Endothelial cell of umbilical vein (primary cell): ENCODE results near the gene CD200R1L. TPM values are rescaled to one million over a fixed set of nuclear protein-coding genes. Genes with fewer than 3 reads are reported as not detected.

Experiments used
- BruUV-seq: library from RNA; stranded (reverse); fragments of 400-500 nt; replicated peaks from 2 replicates; lab custom pipeline; 2021; lab: Mats Ljungman, UMichigan
- CTCF ChIA-PET: fragments of 300-600, 350-600 bp; sonication (Branson Sonifier 250); formaldehyde crosslinking; loops from one replicate; lab custom pipeline; 2021; ENCODE audit warnings: antibody characterized with exemption, inconsistent platforms; lab: Charles Lee
- POLR2A ChIA-PET: fragments of 300-600, 350-600 bp; sonication (Branson Sonifier 250); formaldehyde crosslinking; loops from one replicate; lab custom pipeline; 2021; ENCODE audit warnings: antibody characterized with exemption, inconsistent platforms; lab: Charles Lee
- DNase-seq: peaks from one replicate; pipeline ENCODE4 v3.0.0-alpha.2; 2011; ENCODE audit warnings: low read depth, low spot score
- FAIRE-seq: peaks from 2 replicates; lab custom pipeline; 2011; peaks lifted over from hg19 to GRCh38; lab: Jason Lieb, UNC
- H2AFZ ChIP-seq: 2 replicates; pipeline ENCODE4 v1.6.0; 2012; ENCODE audit warnings: low read depth, low read length, control low read depth, inconsistent platforms
- H3K27ac ChIP-seq: 2 replicates; pipeline ENCODE4 v1.5.1; 2011; ENCODE audit warnings: low read depth, mild to moderate bottlenecking, control low read depth, low read length, moderate library complexity; ENCODE audit not compliant: insufficient read depth
- H3K27me3 ChIP-seq, 2 experiments: 2 replicates each; pipeline versions ENCODE4 v1.6.0 to v1.6.1; 2011; ENCODE audit warnings: low read length in 2 of 2, mixed read lengths in 1 of 2; ENCODE audit not compliant: control insufficient read depth in 2 of 2, insufficient read depth in 2 of 2
- H3K36me3 ChIP-seq, 2 experiments: 2 replicates in 1 of 2; 3 replicates in 1 of 2; pipeline ENCODE4 v1.5.1; 2011; ENCODE audit warnings: low read length in 2 of 2, mild to moderate bottlenecking in 1 of 2, moderate library complexity in 1 of 2; ENCODE audit not compliant: control insufficient read depth in 2 of 2, insufficient read depth in 2 of 2; ENCODE audit errors: extremely low read depth in 1 of 2
- H3K4me1 ChIP-seq: 3 replicates; pipeline ENCODE4 v1.5.1; 2011; ENCODE audit warnings: mild to moderate bottlenecking, low read length; ENCODE audit not compliant: control insufficient read depth, insufficient read depth; ENCODE audit errors: extremely low read depth
- H3K4me2 ChIP-seq: 2 replicates; pipeline ENCODE4 v1.6.1; 2011; ENCODE audit warnings: low read length, control low read depth, mixed read lengths; ENCODE audit not compliant: insufficient read depth
- H3K4me3 ChIP-seq, 3 experiments: fragments of 200-600 bp in 1 of 3; sonication (generic), shearing (Covaris generic) in 1 of 3; replicated peaks in 1 of 3; 2 replicates each; pipeline ENCODE4 v1.5.1; 2011 to 2016; ENCODE audit warnings: control low read depth in 3 of 3, low read length in 3 of 3, mild to moderate bottlenecking in 2 of 3, inconsistent platforms in 1 of 3, low read depth in 1 of 3, moderate library complexity in 1 of 3; ENCODE audit not compliant: insufficient read depth in 1 of 3
- H3K79me2 ChIP-seq: 2 replicates; pipeline ENCODE4 v1.6.0; 2012; ENCODE audit warnings: low read length, inconsistent platforms; ENCODE audit not compliant: control insufficient read depth, insufficient read depth
- H3K9ac ChIP-seq: replicated peaks from 2 replicates; pipeline ENCODE3; 2011; ENCODE audit warnings: low read length, control low read depth; ENCODE audit not compliant: insufficient read depth; ENCODE audit errors: extremely low read depth
- H3K9me1 ChIP-seq: replicated peaks from 3 replicates; pipeline ENCODE4 v1.6.0; 2011; ENCODE audit warnings: mild to moderate bottlenecking, low read length; ENCODE audit not compliant: control insufficient read depth, insufficient read depth; ENCODE audit errors: extremely low read depth
- H3K9me3 ChIP-seq: replicated peaks from 2 replicates; pipeline ENCODE4 v1.5.1; 2012; ENCODE audit warnings: low read length, inconsistent platforms; ENCODE audit not compliant: control insufficient read depth, insufficient read depth
- H4K20me1 ChIP-seq: replicated peaks from 2 replicates; pipeline ENCODE3; 2011; ENCODE audit warnings: mild to moderate bottlenecking, low read length; ENCODE audit not compliant: control insufficient read depth, insufficient read depth; ENCODE audit errors: extremely low read depth
- FOS ChIP-seq: IDR thresholded peaks from 2 replicates; pipeline ENCODE4 v1.6.1; 2011; ENCODE audit warnings: mild to moderate bottlenecking, low read length, moderate library complexity, borderline replicate concordance; ENCODE audit not compliant: insufficient read depth
- GATA2 ChIP-seq: IDR thresholded peaks from 2 replicates; pipeline ENCODE4 v1.7.0; 2011; ENCODE audit warnings: low read depth, mild to moderate bottlenecking, moderate library complexity, mixed read lengths, low read length; ENCODE audit not compliant: insufficient read length, insufficient read depth
- JUN ChIP-seq: IDR thresholded peaks from 2 replicates; pipeline ENCODE4 v1.6.1; 2011; ENCODE audit warnings: borderline replicate concordance, low read depth; ENCODE audit not compliant: insufficient read length, insufficient read depth
- MYC ChIP-seq: IDR thresholded peaks from one replicate; pipeline ENCODE4 v1.6.1; 2011; ENCODE audit warnings: mild to moderate bottlenecking, low read depth, low read length
- POLR2A ChIP-seq: IDR thresholded peaks from 2 replicates; pipeline ENCODE4 v1.6.1; 2012; ENCODE audit warnings: low read depth, mild to moderate bottlenecking, control low read depth, low read length
- POLR2AphosphoS5 ChIP-seq: IDR thresholded peaks from 2 replicates; pipeline ENCODE4 v1.6.1; 2012; ENCODE audit warnings: low read depth, mild to moderate bottlenecking, control low read depth, low read length, moderate library complexity; ENCODE audit not compliant: insufficient read depth
- dilution Hi-C: fragments of 300-500 bp; cut with MboI; formaldehyde crosslinking; loops from one replicate; pipeline ENCODE4 v1.15.0; 2019; ENCODE audit warnings: low sequenced_read_pairs; ENCODE audit not compliant: extremely low pct_ligation_motif_present
- intact Hi-C: fragments of 100-400 bp; cut with micrococcal nuclease; formaldehyde crosslinking; loops from one replicate; pipeline ENCODE4 v1.10.0; 2022
- polyA plus RNA-seq, 4 experiments: library from polyadenylated mRNA; depleted of rRNA in 3 of 4; stranded (reverse) in 3 of 4; unstranded in 1 of 4; fragments of >200 nt; gene quantifications; 2 replicates each; pipeline versions ENCODE4 v1.2.1 to v1.2.3, GENCODE V29; 2011 to 2012; ENCODE audit warnings: missing spikeins in 1 of 4
- total RNA-seq: library from RNA; stranded (reverse); gene quantifications from 2 replicates; pipeline ENCODE4 v1.2.3, GENCODE V29; 2021
- TF ChIP-seq, protein P1 (sequence below): IDR thresholded peaks from 2 replicates; pipeline ENCODE4 v1.6.1; 2011; ENCODE audit not compliant: insufficient read depth, insufficient read length

CD200R1L gene
- total and polyA plus RNA-seq, 2 donors (not counting 3 experiments of a cell fraction or from before 2014, with no cell fraction given): not detected

- Histone ChIP-seq H3K27ac (no peak overlapping the region), H3K4me2 (no peak overlapping the region), H3K4me3 (no peak overlapping the region), H3K36me3 (no peaks in the 10 kb centered on the region), H3K27me3 (no peaks in the 10 kb centered on the region), H2AFZ (no peak overlapping the region), H3K9me1 (no peaks in the 10 kb centered on the region), H3K79me2 (no peaks in the 10 kb centered on the region), H3K9me3 (no peaks in the 10 kb centered on the region), H4K20me1 (no peaks in the 10 kb centered on the region), H3K4me1 (no peaks in the 10 kb centered on the region), H3K9ac (no peak overlapping the region)
- intact Hi-C loops: no loop called here
- POLR2A ChIA-PET: no interaction called here
- FAIRE-seq (no peak), DNase-seq (no peak)
- TF ChIP-seq, protein P1, sequence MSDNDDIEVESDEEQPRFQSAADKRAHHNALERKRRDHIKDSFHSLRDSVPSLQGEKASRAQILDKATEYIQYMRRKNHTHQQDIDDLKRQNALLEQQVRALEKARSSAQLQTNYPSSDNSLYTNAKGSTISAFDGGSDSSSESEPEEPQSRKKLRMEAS: no peak
- no peak for TF ChIP-seq POLR2AphosphoS5
- TF ChIP-seq JUN: no peak
- TF ChIP-seq GATA2: no peak
- TF ChIP-seq FOS: no peak
- TF ChIP-seq POLR2A: no peak
- dilution Hi-C loops: no loop called here
- no TSS peak for BruUV-seq
- CTCF ChIA-PET: no interaction called here
These were observed 10.9 kb upstream of the CD200R1L start for GRCh38 chr3:112857526-112857925.

DNA sequence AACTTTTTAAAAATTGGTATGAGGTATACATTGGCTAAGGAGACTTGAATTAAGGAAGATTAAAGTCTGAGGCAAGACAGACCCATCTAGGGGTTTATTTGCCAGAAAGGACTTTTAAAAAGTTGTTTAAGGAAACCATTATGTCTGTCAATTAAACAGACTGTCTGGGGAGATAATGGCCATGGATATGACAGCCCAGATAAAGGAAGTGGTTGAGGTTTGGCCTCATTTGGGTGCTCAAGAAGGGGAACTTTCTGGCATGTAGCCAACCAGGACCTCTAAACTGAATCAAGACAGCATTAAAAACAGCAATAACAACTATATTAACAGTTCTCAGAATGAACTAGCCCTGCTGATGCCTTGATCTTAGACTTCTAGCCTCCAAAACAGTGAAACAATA, 9.9 kb upstream of the CD200R1L start:
- H3K27ac ChIP-seq: no peak overlapping the region
- no peaks in the 10 kb centered on the region for H3K27me3 ChIP-seq
- POLR2A ChIA-PET: no interaction called here
- H3K36me3 ChIP-seq: no peaks in the 10 kb centered on the region
- no peak overlapping the region for H2AFZ ChIP-seq
- dilution Hi-C loops (no loop called here), intact Hi-C loops (no loop called here)
- TF ChIP-seq MYC (no peak), POLR2AphosphoS5 (no peak), GATA2 (no peak)
- no TSS peak for BruUV-seq
- H3K4me3 ChIP-seq: no peak overlapping the region
- H3K9me3 ChIP-seq: no peaks in the 10 kb centered on the region
- H4K20me1 ChIP-seq: no peaks in the 10 kb centered on the region
- H3K4me1 ChIP-seq: no peaks in the 10 kb centered on the region
- H3K79me2 ChIP-seq: no peaks in the 10 kb centered on the region
- no peak overlapping the region for H3K9ac ChIP-seq
- CTCF ChIA-PET: no interaction called here
- no peaks in the 10 kb centered on the region for H3K9me1 ChIP-seq
- no peak for DNase-seq
- H3K4me2 ChIP-seq: no peak overlapping the region
- no peak for FAIRE-seq
